H9 (cell line): ENCODE data around the gene CHCHD3. TPM values are rescaled to one million over a fixed set of nuclear protein-coding genes. Genes with fewer than 3 reads are reported as not detected.
A peak's percentile ranks its signal among the peaks of the same experiment; 100 is the strongest.

Source experiments
- DNase-seq: peaks from one replicate; pipeline ENCODE4 v3.0.0-alpha.2; 2017
- H2AFZ ChIP-seq: one replicate; pipeline ENCODE4 v1.6.1; 2013; ENCODE audit warnings: mild to moderate bottlenecking, low read length, control low read depth, moderate library complexity
- H2AK5ac ChIP-seq: 2 replicates; pipeline ENCODE4 v1.6.1; 2013; ENCODE audit warnings: low read length, control low read depth, mixed read lengths; ENCODE audit not compliant: insufficient read length
- H2BK120ac ChIP-seq: one replicate; pipeline ENCODE4 v1.6.1; 2013; ENCODE audit warnings: low read depth, mild to moderate bottlenecking, low read length, control low read depth, inconsistent platforms; ENCODE audit not compliant: poor library complexity, severe bottlenecking
- H2BK12ac ChIP-seq: 2 replicates; pipeline ENCODE4 v1.6.1; 2013; ENCODE audit warnings: low read length, control low read depth, mixed read lengths, low read depth; ENCODE audit not compliant: insufficient read length
- H2BK15ac ChIP-seq: 2 replicates; pipeline ENCODE4 v1.6.1; 2013; ENCODE audit warnings: low read depth, low read length, control low read depth
- H2BK20ac ChIP-seq: one replicate; pipeline ENCODE4 v1.6.1; 2013; ENCODE audit warnings: low read depth, mild to moderate bottlenecking, low read length, control low read depth, inconsistent platforms; ENCODE audit not compliant: poor library complexity, severe bottlenecking
- H2BK5ac ChIP-seq: 2 replicates; pipeline ENCODE4 v1.6.1; 2013; ENCODE audit warnings: low read length, control low read depth, mixed read lengths; ENCODE audit not compliant: insufficient read length
- H3K14ac ChIP-seq: 2 replicates; pipeline ENCODE4 v1.6.1; 2013; ENCODE audit warnings: low read length, control low read depth; ENCODE audit not compliant: insufficient read depth
- H3K18ac ChIP-seq: 2 replicates; pipeline ENCODE4 v1.6.1; 2013; ENCODE audit warnings: low read depth, mild to moderate bottlenecking, mixed read lengths, low read length, control low read depth; ENCODE audit not compliant: insufficient read length
- H3K23ac ChIP-seq: 2 replicates; pipeline ENCODE4 v1.6.1; 2013; ENCODE audit warnings: low read length, control low read depth, mixed read lengths, low read depth; ENCODE audit not compliant: insufficient read length
- H3K23me2 ChIP-seq: 2 replicates; pipeline ENCODE4 v1.6.1; 2013; ENCODE audit warnings: low read depth, mild to moderate bottlenecking, mixed read lengths, low read length, control low read depth; ENCODE audit not compliant: insufficient read length, poor library complexity, severe bottlenecking
- H3K27ac ChIP-seq: 2 replicates; pipeline ENCODE4 v1.5.1; 2013; ENCODE audit warnings: low read length, control low read depth, mixed read lengths, low read depth; ENCODE audit not compliant: insufficient read length
- H3K27me3 ChIP-seq: 2 replicates; pipeline ENCODE4 v1.6.1; 2013; ENCODE audit warnings: low read length, control low read depth, inconsistent platforms; ENCODE audit not compliant: insufficient read depth
- H3K4ac ChIP-seq: 2 replicates; pipeline ENCODE4 v1.6.1; 2013; ENCODE audit warnings: low read depth, mild to moderate bottlenecking, control low read depth, inconsistent platforms, low read length, moderate library complexity
- H3K4me1 ChIP-seq: 2 replicates; pipeline ENCODE4 v1.6.1; 2013; ENCODE audit warnings: low read length, control low read depth, inconsistent platforms; ENCODE audit not compliant: insufficient read depth
- H3K4me2 ChIP-seq: 2 replicates; pipeline ENCODE4 v1.6.1; 2013; ENCODE audit warnings: low read length, control low read depth, mixed read lengths; ENCODE audit not compliant: insufficient read length, insufficient read depth
- H3K56ac ChIP-seq: 2 replicates; pipeline ENCODE4 v1.6.1; 2013; ENCODE audit warnings: low read depth, mild to moderate bottlenecking, mixed read lengths, low read length, control low read depth; ENCODE audit not compliant: insufficient read length
- H3K79me1 ChIP-seq: 2 replicates; pipeline ENCODE4 v1.6.1; 2013; ENCODE audit warnings: low read depth, mild to moderate bottlenecking, moderate library complexity, low read length, control low read depth, inconsistent platforms; ENCODE audit not compliant: insufficient read depth, poor library complexity, severe bottlenecking
- H3K79me2 ChIP-seq: 2 replicates; pipeline ENCODE4 v1.6.1; 2013; ENCODE audit warnings: low read length, control low read depth, inconsistent platforms; ENCODE audit not compliant: insufficient read depth
- H3K9ac ChIP-seq: 2 replicates; pipeline ENCODE4 v1.6.1; 2013; ENCODE audit warnings: low read length, control low read depth, mixed read lengths; ENCODE audit not compliant: insufficient read length; ENCODE audit errors: extremely low read depth
- H3K9me3 ChIP-seq: one replicate; pipeline ENCODE4 v1.6.1; 2013; ENCODE audit warnings: low read depth, low read length, inconsistent platforms; ENCODE audit not compliant: control insufficient read depth
- H3T11ph ChIP-seq: one replicate; pipeline ENCODE4 v1.6.1; 2013; ENCODE audit warnings: mild to moderate bottlenecking, low read length, control low read depth, inconsistent platforms
- H4K20me1 ChIP-seq: one replicate; pipeline ENCODE4 v1.6.1; 2013; ENCODE audit not compliant: control insufficient read depth, insufficient read length, insufficient read depth
- H4K5ac ChIP-seq: 2 replicates; pipeline ENCODE4 v1.6.1; 2013; ENCODE audit warnings: low read depth, mild to moderate bottlenecking, mixed read lengths, low read length, control low read depth; ENCODE audit not compliant: insufficient read length
- H4K8ac ChIP-seq: replicated peaks from 2 replicates; pipeline ENCODE4 v1.6.1; 2013; ENCODE audit warnings: low read length, control low read depth, mixed read lengths, low read depth; ENCODE audit not compliant: insufficient read length
- H4K91ac ChIP-seq: 2 replicates; pipeline ENCODE4 v1.6.1; 2013; ENCODE audit warnings: low read depth, mild to moderate bottlenecking, moderate library complexity, mixed read lengths, low read length, control low read depth; ENCODE audit not compliant: insufficient read length
- H3K27ac Mint-ChIP-seq, 3 experiments: 2 replicates in 2 of 3; 3 replicates in 1 of 3; pipeline ENCODE4 v1.8.0; 2020 to 2021; ENCODE audit warnings: mixed read lengths in 3 of 3, mild to moderate bottlenecking in 1 of 3, moderate library complexity in 1 of 3
- H3K27me3 Mint-ChIP-seq: 2 replicates; pipeline ENCODE4 v1.8.0; 2021; ENCODE audit warnings: low read depth, mild to moderate bottlenecking, moderate library complexity, mixed read lengths
- H3K36me3 Mint-ChIP-seq, 3 experiments: 2 replicates in 2 of 3; 3 replicates in 1 of 3; pipeline ENCODE4 v1.8.0; 2020 to 2021; ENCODE audit warnings: low read depth in 3 of 3, mixed read lengths in 3 of 3; ENCODE audit not compliant: insufficient read depth in 1 of 3
- H3K4me1 Mint-ChIP-seq, 2 experiments: 2 replicates each; pipeline ENCODE4 v1.8.0; 2020; ENCODE audit warnings: mixed read lengths in 2 of 2
- H3K4me3 Mint-ChIP-seq, 2 experiments: 2 replicates in 1 of 2; 3 replicates in 1 of 2; pipeline ENCODE4 v1.8.0; 2020 to 2021; ENCODE audit warnings: mild to moderate bottlenecking in 2 of 2, mixed read lengths in 2 of 2, moderate library complexity in 1 of 2
- H3K9me3 Mint-ChIP-seq, 2 experiments: 2 replicates in 1 of 2; 3 replicates in 1 of 2; pipeline ENCODE4 v1.8.0; 2020; ENCODE audit warnings: mild to moderate bottlenecking in 2 of 2, mixed read lengths in 2 of 2, moderate library complexity in 1 of 2
- CTCF ChIP-seq: fragments of 200-600 bp; sonication (generic); conservative IDR thresholded peaks from 3 replicates; pipeline ENCODE4 v1.8.0; 2021; ENCODE audit warnings: antibody characterized with exemption, mild to moderate bottlenecking
- WGBS: extraction: QIAGEN DNeasy Blood & Tissue Kit; methylation state at CpG from one replicate; pipeline ENCODE4 v1.1.7; 2013; ENCODE audit warnings: missing lambda C conversion rate, low lambda C conversion rate, mixed read lengths; ENCODE audit not compliant: insufficient read length; ENCODE audit errors: extremely low coverage; 5-methylcytosine and 5-hydroxymethylcytosine counted together
- total RNA-seq: library from RNA; stranded (reverse); gene quantifications from 2 replicates; pipeline ENCODE4 v1.2.1, GENCODE V29; 2021

CHCHD3 gene
- total RNA-seq, 1 experiment from 2014 or later = 104 TPM

- Histone ChIP-seq H2BK120ac (no peak overlapping the region), H3K27me3 (no peaks in the 10 kb centered on the region), H3K9ac (no peak overlapping the region), H3K4ac (no peak overlapping the region), H3K4me1 (peaks cover 2% of the 10 kb centered on the region; the same call in 1 of the 2 replicates), H3K27ac (no peak overlapping the region), H2AK5ac (no peak overlapping the region), H3K14ac (no peak overlapping the region), H4K5ac (no peak overlapping the region), H3K9me3 (no peaks in the 10 kb centered on the region), H3K4me2 (no peak overlapping the region), H2BK5ac (no peak overlapping the region), H4K8ac (no peak overlapping the region), H2AFZ (no peak overlapping the region), H3K23ac (no peak overlapping the region), H4K20me1 (no peaks in the 10 kb centered on the region), H3K23me2 (no peaks in the 10 kb centered on the region), H2BK12ac (no peak overlapping the region), H2BK20ac (no peak overlapping the region), H3K79me1 (peaks cover 2% of the 10 kb centered on the region), H2BK15ac (no peak overlapping the region), H4K91ac (no peak overlapping the region), H3K56ac (no peak overlapping the region), H3T11ph (no peak overlapping the region), H3K79me2 (0 out of 2 replicates have a peak, but pooled peaks cover 2% of the 10 kb centered on the region), H3K18ac (no peak overlapping the region)
- H3K27ac Mint-ChIP-seq = peak overlapping the region in 2 of 3 experiments; percentile 52 to 81; a peak in 3 of 7 replicates
- no CpG with 5 or more reads among the region's 1 CpG for WGBS
- no peaks in the 10 kb centered on the region for H3K27me3 Mint-ChIP-seq
- H3K36me3 Mint-ChIP-seq = no peaks in the 10 kb centered on the region; a peak in 1 of 7 replicates
- no peak overlapping the region for H3K4me3 Mint-ChIP-seq
- peaks cover 30 to 39% of the 10 kb centered on the region in 2 experiments for H3K4me1 Mint-ChIP-seq
- H3K9me3 Mint-ChIP-seq = no peaks in the 10 kb centered on the region
- TF ChIP-seq CTCF = no peak
- no peak for DNase-seq
Observed at GRCh38 chr7:132878204-132878919, 203.5 kb downstream of the CHCHD3 start.
